Erythroblast (primary cell): ENCODE results near the gene SLC4A8.

Experiments used
- GATA1 ChIP-seq: IDR thresholded peaks from 2 replicates; pipeline ENCODE4 v1.6.1; 2011; ENCODE audit warnings: low read depth, mild to moderate bottlenecking, control low read depth, low read length, moderate library complexity
- POLR2A ChIP-seq: IDR thresholded peaks from 2 replicates; pipeline ENCODE4 v1.6.1; 2011; ENCODE audit warnings: mild to moderate bottlenecking, low read length

- no peak for TF ChIP-seq POLR2A
- TF ChIP-seq GATA1 = no peak
Measured at GRCh38 chr12:51401020-51401419, 23.6 kb upstream of the SLC4A8 start.
